H1 (cell line): ENCODE data around the gene DPEP1. TPM values are rescaled to one million over a fixed set of nuclear protein-coding genes. Genes with fewer than 3 reads are reported as not detected.

Experiments
- CTCF ChIA-PET: fragments of 300-600 bp; sonication (Branson Sonifier 250); formaldehyde crosslinking; loops from one replicate; lab custom pipeline; 2021; ENCODE audit not compliant: partially characterized antibody; lab: Charles Lee
- POLR2A ChIA-PET: fragments of 300-600 bp; sonication (Branson Sonifier 250); formaldehyde crosslinking; loops from one replicate; lab custom pipeline; 2021; ENCODE audit warnings: inconsistent platforms; ENCODE audit not compliant: partially characterized antibody; lab: Charles Lee
- DNase-seq, 2 experiments: peaks; one replicate each; pipeline versions ENCODE4 v3.0.0 to v3.0.0-alpha.2; 2010 to 2022; ENCODE audit warnings: low spot score in 2 of 2, low read depth in 1 of 2, mixed read lengths in 1 of 2
- FAIRE-seq: peaks from 2 replicates; lab custom pipeline; 2011; peaks lifted over from hg19 to GRCh38; lab: Jason Lieb, UNC
- H2AFZ ChIP-seq: 2 replicates; pipeline ENCODE4 v1.8.1; 2012; ENCODE audit warnings: low read length, inconsistent platforms
- H2AK5ac ChIP-seq: 2 replicates; pipeline ENCODE4 v1.6.1; 2013; ENCODE audit warnings: low read depth, low read length
- H2BK120ac ChIP-seq: replicated peaks from 2 replicates; pipeline ENCODE3; 2013; ENCODE audit warnings: low read depth, low read length, inconsistent platforms
- H2BK12ac ChIP-seq: 2 replicates; pipeline ENCODE4 v1.6.1; 2013; ENCODE audit warnings: low read depth, low read length
- H2BK15ac ChIP-seq: 2 replicates; pipeline ENCODE4 v1.6.1; 2013; ENCODE audit warnings: low read length
- H2BK20ac ChIP-seq: 2 replicates; pipeline ENCODE4 v1.6.1; 2013; ENCODE audit warnings: low read length
- H2BK5ac ChIP-seq: 2 replicates; pipeline ENCODE4 v1.6.1; 2013; ENCODE audit warnings: low read depth, low read length
- H3K14ac ChIP-seq: 2 replicates; pipeline ENCODE4 v1.6.1; 2013; ENCODE audit warnings: inconsistent platforms; ENCODE audit not compliant: insufficient read length
- H3K18ac ChIP-seq: 2 replicates; pipeline ENCODE4 v1.6.1; 2013; ENCODE audit warnings: low read length; ENCODE audit errors: extremely low read depth
- H3K23ac ChIP-seq: 2 replicates; pipeline ENCODE4 v1.6.1; 2013; ENCODE audit warnings: inconsistent platforms; ENCODE audit not compliant: insufficient read length
- H3K23me2 ChIP-seq: 2 replicates; pipeline ENCODE4 v1.6.1; 2013; ENCODE audit warnings: low read depth, low read length
- H3K27ac ChIP-seq: 2 replicates; pipeline ENCODE4 v1.6.1; 2011; ENCODE audit warnings: low read depth, low read length, inconsistent platforms
- H3K27me3 ChIP-seq, 4 experiments: replicated peaks in 1 of 4; 1 replicate in 1 of 4; 2 replicates in 3 of 4; pipeline versions ENCODE4 v1.6.1 to v1.8.1; 2011 to 2013; ENCODE audit warnings: low read length in 3 of 4, mild to moderate bottlenecking in 3 of 4, inconsistent platforms in 2 of 4, mixed read lengths in 2 of 4, moderate library complexity in 1 of 4; ENCODE audit not compliant: control insufficient read depth in 3 of 4, insufficient read depth in 3 of 4; ENCODE audit errors: extremely low read depth in 1 of 4
- H3K36me3 ChIP-seq, 4 experiments: 2 replicates each; pipeline versions ENCODE4 v1.6.1 to v1.8.1; 2011 to 2013; ENCODE audit warnings: mild to moderate bottlenecking in 4 of 4, low read length in 3 of 4, moderate library complexity in 2 of 4, control low read depth in 1 of 4, inconsistent platforms in 1 of 4; ENCODE audit not compliant: insufficient read depth in 4 of 4, control insufficient read depth in 2 of 4
- H3K4ac ChIP-seq: replicated peaks from 2 replicates; pipeline ENCODE3; 2013; ENCODE audit warnings: low read length, low read depth, mixed read lengths, inconsistent platforms; ENCODE audit not compliant: insufficient read length
- H3K4me1 ChIP-seq, 4 experiments: replicated peaks in 1 of 4; 1 replicate in 1 of 4; 2 replicates in 3 of 4; pipeline versions ENCODE4 v1.6.1 to v1.8.1; 2011 to 2013; ENCODE audit warnings: low read length in 3 of 4, inconsistent platforms in 2 of 4, mixed read lengths in 1 of 4; ENCODE audit not compliant: insufficient read depth in 4 of 4, control insufficient read depth in 3 of 4
- H3K4me2 ChIP-seq, 2 experiments: 2 replicates each; pipeline versions ENCODE4 v1.6.1 to v1.8.1; 2011 to 2013; ENCODE audit warnings: low read depth in 2 of 2, low read length in 2 of 2, control low read depth in 1 of 2, inconsistent platforms in 1 of 2, mild to moderate bottlenecking in 1 of 2; ENCODE audit not compliant: insufficient read depth in 1 of 2
- H3K4me3 ChIP-seq, 4 experiments: fragments of 200-600, 300-600 bp in 1 of 4; sonication (generic), shearing (Covaris generic), sonication (Bioruptor Twin) in 1 of 4; 2 replicates each; pipeline versions ENCODE4 v1.5.1 to v1.8.1; 2011 to 2016; ENCODE audit warnings: low read length in 4 of 4, low read depth in 3 of 4, control low read depth in 2 of 4, inconsistent platforms in 2 of 4, mild to moderate bottlenecking in 2 of 4, mixed read lengths in 1 of 4, moderate library complexity in 1 of 4; ENCODE audit not compliant: insufficient read depth in 2 of 4; ENCODE audit errors: extremely low read depth in 1 of 4
- H3K56ac ChIP-seq: replicated peaks from 2 replicates; pipeline ENCODE3; 2013; ENCODE audit warnings: low read depth, mild to moderate bottlenecking, mixed read lengths, low read length, inconsistent platforms; ENCODE audit not compliant: insufficient read length
- H3K79me1 ChIP-seq: 2 replicates; pipeline ENCODE4 v1.6.1; 2013; ENCODE audit warnings: low read depth, low read length, control low read depth
- H3K79me2 ChIP-seq, 2 experiments: 2 replicates each; pipeline versions ENCODE4 v1.6.1 to v1.8.1; 2012 to 2013; ENCODE audit warnings: low read length in 2 of 2, mild to moderate bottlenecking in 2 of 2, inconsistent platforms in 1 of 2; ENCODE audit not compliant: insufficient read depth in 2 of 2, control insufficient read depth in 1 of 2
- H3K9ac ChIP-seq, 4 experiments: replicated peaks in 1 of 4; 1 replicate in 1 of 4; 2 replicates in 3 of 4; pipeline versions ENCODE4 v1.6.1 to v1.8.1; 2011 to 2013; ENCODE audit warnings: low read depth in 3 of 4, low read length in 3 of 4, control low read depth in 2 of 4, mild to moderate bottlenecking in 2 of 4, moderate library complexity in 2 of 4, inconsistent platforms in 1 of 4; ENCODE audit errors: extremely low read depth in 1 of 4
- H3K9me3 ChIP-seq, 2 experiments: 2 replicates each; pipeline versions ENCODE4 v1.6.1 to v1.8.1; 2012 to 2013; ENCODE audit warnings: mild to moderate bottlenecking in 2 of 2, moderate library complexity in 2 of 2, control low read depth in 1 of 2, inconsistent platforms in 1 of 2, low read depth in 1 of 2, low read length in 1 of 2, mixed read lengths in 1 of 2; ENCODE audit not compliant: insufficient read depth in 2 of 2
- H4K20me1 ChIP-seq, 2 experiments: replicated peaks in 1 of 2; 2 replicates each; pipeline versions ENCODE3 to v1.8.1; 2011 to 2013; ENCODE audit warnings: inconsistent platforms in 2 of 2, low read length in 2 of 2, mild to moderate bottlenecking in 1 of 2; ENCODE audit not compliant: insufficient read depth in 2 of 2, control insufficient read depth in 1 of 2
- H4K5ac ChIP-seq: 2 replicates; pipeline ENCODE4 v1.6.1; 2013; ENCODE audit warnings: low read length, low read depth, mixed read lengths, inconsistent platforms; ENCODE audit not compliant: insufficient read length
- H4K8ac ChIP-seq: 2 replicates; pipeline ENCODE4 v1.8.0; 2013; ENCODE audit warnings: mild to moderate bottlenecking, moderate library complexity, low read length, inconsistent platforms; ENCODE audit not compliant: insufficient read depth; ENCODE audit errors: extremely low read depth
- H4K91ac ChIP-seq: replicated peaks from 2 replicates; pipeline ENCODE3; 2013; ENCODE audit warnings: low read length, mixed read lengths, inconsistent platforms; ENCODE audit not compliant: insufficient read length
- BACH1 ChIP-seq: IDR thresholded peaks from 2 replicates; pipeline ENCODE4 v1.6.1; 2012; ENCODE audit warnings: low read length, improper control_type of control experiment
- CTBP2 ChIP-seq: IDR thresholded peaks from 2 replicates; pipeline ENCODE4 v1.7.0; 2011; ENCODE audit warnings: borderline replicate concordance, mild to moderate bottlenecking, moderate library complexity, mixed read lengths, low read length; ENCODE audit not compliant: insufficient read depth, insufficient read length
- GABPA ChIP-seq: IDR thresholded peaks from 2 replicates; pipeline ENCODE4 v1.6.1; 2011; ENCODE audit warnings: mild to moderate bottlenecking, low read length, moderate library complexity, borderline replicate concordance; ENCODE audit not compliant: insufficient read depth
- RAD21 ChIP-seq, 2 experiments: IDR thresholded peaks in 1 of 2; conservative IDR thresholded peaks in 1 of 2; 2 replicates each; pipeline ENCODE4 v1.6.1; 2011; ENCODE audit warnings: low read depth in 2 of 2, low read length in 2 of 2, improper control_type of control experiment in 1 of 2, inconsistent platforms in 1 of 2, mild to moderate bottlenecking in 1 of 2, moderate library complexity in 1 of 2
- SP2 ChIP-seq: IDR thresholded peaks from 2 replicates; pipeline ENCODE4 v1.6.1; 2012; ENCODE audit warnings: mild to moderate bottlenecking, low read length, inconsistent platforms
- WGBS, 2 experiments: shearing (Covaris generic) in 1 of 2; methylation state at CpG; one replicate each; pipeline versions ENCODE4 v1.1.6 to v1.1.7; 2013 to 2015; ENCODE audit warnings: low lambda C conversion rate in 2 of 2, mixed read lengths in 2 of 2, inconsistent platforms in 1 of 2, low coverage in 1 of 2, missing lambda C conversion rate in 1 of 2; ENCODE audit not compliant: insufficient replicate concordance in 2 of 2, insufficient coverage in 1 of 2, insufficient read length in 1 of 2; ENCODE audit errors: extremely low coverage in 1 of 2, missing lambda C conversion rate in 1 of 2; 5-methylcytosine and 5-hydroxymethylcytosine counted together
- polyA plus RNA-seq, 7 experiments: library from polyadenylated mRNA; depleted of rRNA in 3 of 7; stranded (reverse) in 5 of 7; unstranded in 2 of 7; fragments of >200 nt in 5 of 7; fragments of 200-250 nt in 2 of 7; gene quantifications; 1 replicate in 5 of 7; 2 replicates in 1 of 7; 4 replicates in 1 of 7; pipeline versions ENCODE4 v1.2.1 to v1.2.3, GENCODE V29; 2011 to 2013; ENCODE audit warnings: missing spikeins in 2 of 7, mixed read lengths in 2 of 7
- total RNA-seq: library from RNA; stranded (reverse); fragmentation: NEBNext Ultra II Directional; extraction: Animal tissue kit (Norgen Biotek cat#: 25700); gene quantifications from 2 replicates; pipeline ENCODE4 v1.2.1, GENCODE V29; 2021
- TF ChIP-seq, protein P1 (sequence below), 3 experiments: IDR thresholded peaks; 1 replicate in 2 of 3; 2 replicates in 1 of 3; pipeline versions ENCODE4 v1.5.1 to v1.6.1; 2011; ENCODE audit warnings: low read length in 3 of 3, mild to moderate bottlenecking in 3 of 3, inconsistent platforms in 2 of 3, low read depth in 1 of 3, moderate library complexity in 1 of 3; ENCODE audit not compliant: insufficient read depth in 1 of 3; ENCODE audit errors: control extremely low read depth in 1 of 3
- TF ChIP-seq, protein P2 (sequence below): IDR thresholded peaks from 2 replicates; pipeline ENCODE4 v1.6.1; 2012; ENCODE audit warnings: inconsistent platforms

Gene DPEP1
- total and polyA plus RNA-seq, 2 of the 8 experiments (the other 6 are each of a cell fraction or from before 2014, with no cell fraction given) = 2.8 to 3.1 TPM

DNA sequence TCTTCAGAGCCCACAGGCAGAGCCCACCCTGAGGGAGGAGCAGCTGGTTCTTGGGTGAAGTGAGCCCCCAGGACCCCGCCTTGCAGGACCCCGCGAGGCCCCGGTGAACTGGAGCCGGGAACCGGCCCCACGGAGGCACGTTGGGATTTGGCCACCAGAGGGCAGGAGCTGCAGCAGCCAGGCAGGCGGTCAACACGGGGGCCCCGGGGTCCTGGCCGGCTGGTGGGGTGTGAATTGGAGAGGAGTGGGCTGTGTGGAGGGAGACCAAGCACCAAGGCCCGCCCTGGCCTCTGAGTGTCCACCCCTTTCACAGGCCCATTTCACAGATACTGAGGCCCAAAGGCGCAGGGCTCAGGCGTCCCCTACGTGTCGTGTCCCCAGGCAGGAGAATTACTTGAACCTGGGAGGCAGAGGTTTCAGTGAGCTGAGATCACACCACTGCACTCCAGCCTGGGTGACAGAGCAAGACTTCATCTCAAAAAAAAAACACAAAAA, 2.2 kb downstream of the DPEP1 start:
- Histone ChIP-seq H4K91ac (peak overlapping the region; percentile 73), H3K27me3 (no peaks in the 10 kb centered on the region; a peak in 2 of 7 replicates), H3K27ac (no peak overlapping the region), H3K36me3 (no peaks in the 10 kb centered on the region), H2BK120ac (no peak overlapping the region), H2AK5ac (no peak overlapping the region), H3K9ac (no peak overlapping the region), H3K23me2 (no peaks in the 10 kb centered on the region), H3K9me3 (no peaks in the 10 kb centered on the region), H2BK15ac (peak overlapping the region; percentile 97; the same call in 1 of the 2 replicates), H4K20me1 (no peaks in the 10 kb centered on the region), H3K4ac (no peak overlapping the region), H3K4me2 (no peak overlapping the region), H3K18ac (no peak overlapping the region; the same call in 1 of the 2 replicates), H2BK20ac (no peak overlapping the region), H2BK12ac (0 out of 2 replicates have a peak overlapping the region, but pooled peaks have one; percentile 60), H4K8ac (peak overlapping the region; percentile 38; the same call in 1 of the 2 replicates), H3K79me1 (no peaks in the 10 kb centered on the region; the same call in 1 of the 2 replicates), H3K79me2 (no peaks in the 10 kb centered on the region), H3K4me1 (peaks cover 0 to 17% (median 5%) of the 10 kb centered on the region in 4 experiments; a peak in 5 of 7 replicates), H3K23ac (no peak overlapping the region), H3K56ac (no peak overlapping the region), H3K14ac (no peak overlapping the region), H3K4me3 (no peak overlapping the region), H2AFZ (no peak overlapping the region), H2BK5ac (peak overlapping the region; percentile 24; the same call in 1 of the 2 replicates), H4K5ac (no peak overlapping the region)
- ChIA-PET POLR2A (interaction anchor here (0.6 to 3.5 kb wide), 9 partner anchors 13 to 85 kb away, joined by 3 to 21 read pairs (median 4); partner anchors contain the start of gene SPATA2L), CTCF (interaction anchor here (1.0 to 5.1 kb wide), 22 partner anchors 8 to 474 kb away, joined by 3 to 56 read pairs (median 6); partner anchors contain the start of gene SPATA2L)
- DNase-seq (peak in 1 of 2 experiments; percentile 92), FAIRE-seq (no peak)
- TF ChIP-seq GABPA (peak; percentile 71; the same call in 1 of the 2 replicates), RAD21 (IDR thresholded peaks at IDR 0.05 in 1 of 2, conservative IDR thresholded peaks at IDR 0.05 in 1 of 2; ENCODE audit: low read depth in 2 of 2, low read length in 2 of 2) (peak; percentile 55 to 75), BACH1 (0 out of 2 replicates have a peak, but pooled peaks have one; percentile 40), CTBP2 (no peak), SP2 (no peak)
- TF ChIP-seq, protein P1, sequence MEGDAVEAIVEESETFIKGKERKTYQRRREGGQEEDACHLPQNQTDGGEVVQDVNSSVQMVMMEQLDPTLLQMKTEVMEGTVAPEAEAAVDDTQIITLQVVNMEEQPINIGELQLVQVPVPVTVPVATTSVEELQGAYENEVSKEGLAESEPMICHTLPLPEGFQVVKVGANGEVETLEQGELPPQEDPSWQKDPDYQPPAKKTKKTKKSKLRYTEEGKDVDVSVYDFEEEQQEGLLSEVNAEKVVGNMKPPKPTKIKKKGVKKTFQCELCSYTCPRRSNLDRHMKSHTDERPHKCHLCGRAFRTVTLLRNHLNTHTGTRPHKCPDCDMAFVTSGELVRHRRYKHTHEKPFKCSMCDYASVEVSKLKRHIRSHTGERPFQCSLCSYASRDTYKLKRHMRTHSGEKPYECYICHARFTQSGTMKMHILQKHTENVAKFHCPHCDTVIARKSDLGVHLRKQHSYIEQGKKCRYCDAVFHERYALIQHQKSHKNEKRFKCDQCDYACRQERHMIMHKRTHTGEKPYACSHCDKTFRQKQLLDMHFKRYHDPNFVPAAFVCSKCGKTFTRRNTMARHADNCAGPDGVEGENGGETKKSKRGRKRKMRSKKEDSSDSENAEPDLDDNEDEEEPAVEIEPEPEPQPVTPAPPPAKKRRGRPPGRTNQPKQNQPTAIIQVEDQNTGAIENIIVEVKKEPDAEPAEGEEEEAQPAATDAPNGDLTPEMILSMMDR (IDR thresholded peaks at IDR 0.05; ENCODE audit: control extremely low read depth in 1 of 3, insufficient read depth in 1 of 3, low read depth in 1 of 3, low read length in 3 of 3) = peak; percentile 72 to 90 (median 89)
- TF ChIP-seq, protein P2, sequence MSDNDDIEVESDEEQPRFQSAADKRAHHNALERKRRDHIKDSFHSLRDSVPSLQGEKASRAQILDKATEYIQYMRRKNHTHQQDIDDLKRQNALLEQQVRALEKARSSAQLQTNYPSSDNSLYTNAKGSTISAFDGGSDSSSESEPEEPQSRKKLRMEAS = 0 out of 2 replicates have a peak, but pooled peaks have one; percentile 24
- 55% methylated on average over 17 of the region's 17 CpGs; no CpG with 5 or more reads in 1 of the 2 experiments for WGBS, 2 experiments
